GM10266 (cell line): ENCODE results near the gene PLA2R1.

ENCODE experiments used
- DNase-seq: peaks from one replicate; pipeline ENCODE4 v3.0.0; 2012; ENCODE audit errors: extremely low spot score
- CTCF ChIP-seq: IDR thresholded peaks from 2 replicates; pipeline ENCODE4 v1.5.1; 2012; ENCODE audit warnings: mild to moderate bottlenecking, low read depth; ENCODE audit not compliant: control insufficient read depth, insufficient read depth; ENCODE audit errors: missing control alignments

PLA2R1 gene

GRCh38 chr2:159998961-159999360 is 63.5 kb downstream of the PLA2R1 start:
- no peak for TF ChIP-seq CTCF
- no peak for DNase-seq

GRCh38 chr2:159998243-159998642 is 64.2 kb downstream of the PLA2R1 start:
- no peak for TF ChIP-seq CTCF
- no peak for DNase-seq

- no peak for DNase-seq
- no peak for TF ChIP-seq CTCF
These were observed 65.4 kb downstream of the PLA2R1 start for GRCh38 chr2:159996792-159997546.

- no peak for DNase-seq
These were observed 67.4 kb downstream of the PLA2R1 start for GRCh38 chr2:159995038-159995437.

GRCh38 chr2:159989249-159989648 is 73.2 kb downstream of the PLA2R1 start:
- no peak for TF ChIP-seq CTCF
- no peak for DNase-seq

More at GRCh38 chr2:159995038-159995437, 67.4 kb downstream of the PLA2R1 start:
- no peak for TF ChIP-seq CTCF

- no peak for DNase-seq
- no peak for TF ChIP-seq CTCF
These were observed 73.9 kb downstream of the PLA2R1 start for GRCh38 chr2:159988412-159988970.

- no peak for TF ChIP-seq CTCF
- DNase-seq = no peak
These were observed 75.2 kb downstream of the PLA2R1 start for GRCh38 chr2:159987181-159987580.
